Mesothelial cell of epicardium (in vitro differentiated cells): ENCODE measurements around the gene SHROOM3. TPM values are rescaled to one million over a fixed set of nuclear protein-coding genes. Genes with fewer than 3 reads are reported as not detected.
"Not testable (repeated sequence)": the region's sequence is repeated elsewhere in the genome, so short reads cannot be mapped to it uniquely, and the experiment has no call there.

Experiments used
- DNase-seq, 2 experiments: peaks; one replicate each; pipeline ENCODE4 v3.0.0; 2021; ENCODE audit warnings: low spot score in 2 of 2; ENCODE audit not compliant: unreplicated experiment in 2 of 2
- H3K27ac Mint-ChIP-seq: 2 replicates; pipeline ENCODE4 v1.8.0; 2021; ENCODE audit warnings: mixed read lengths
- H3K27me3 Mint-ChIP-seq: 2 replicates; pipeline ENCODE4 v1.8.0; 2021; ENCODE audit warnings: low read depth, mixed read lengths
- H3K36me3 Mint-ChIP-seq: 2 replicates; pipeline ENCODE4 v1.8.0; 2021; ENCODE audit warnings: mixed read lengths
- H3K4me1 Mint-ChIP-seq: 2 replicates; pipeline ENCODE4 v1.8.0; 2021; ENCODE audit warnings: mixed read lengths
- H3K4me3 Mint-ChIP-seq: 2 replicates; pipeline ENCODE4 v1.8.0; 2021; ENCODE audit warnings: mild to moderate bottlenecking, moderate library complexity, mixed read lengths
- H3K9me3 Mint-ChIP-seq: 2 replicates; pipeline ENCODE4 v1.8.0; 2021; ENCODE audit warnings: mixed read lengths
- total RNA-seq: library from RNA; stranded (reverse); gene quantifications from 3 replicates; pipeline ENCODE4 v1.2.1, GENCODE V29; 2021
- TF ChIP-seq, protein P1 (sequence below): fragments of 200-600 bp; sonication (generic); IDR thresholded peaks from one replicate; pipeline ENCODE4 v1.5.0; 2021; ENCODE audit warnings: antibody characterized with exemption; ENCODE audit not compliant: unreplicated experiment

The SHROOM3 gene
- total RNA-seq, 1 donor from 2014 or later, result 62.7 TPM

DNA sequence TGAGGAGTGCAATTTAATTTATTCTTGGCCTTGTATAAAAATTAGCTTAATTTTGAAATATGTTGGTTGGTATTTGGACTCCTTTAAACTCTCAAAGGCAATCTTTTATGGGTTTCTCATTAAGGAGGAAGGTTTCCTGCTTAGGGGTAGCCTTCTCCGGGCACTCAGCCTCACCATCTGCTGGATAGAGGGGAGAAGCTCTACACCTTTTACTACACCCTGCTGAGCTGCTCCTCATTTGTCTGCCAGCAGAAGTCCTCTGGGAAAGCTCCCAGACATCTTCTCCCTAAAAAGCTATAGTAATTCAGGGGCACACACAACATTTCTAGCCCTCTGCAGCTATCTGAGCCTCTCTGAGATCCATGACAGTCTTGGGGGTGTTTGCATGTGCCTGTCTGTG lies 283.8 kb downstream of the SHROOM3 start:
- TF ChIP-seq, protein P1, sequence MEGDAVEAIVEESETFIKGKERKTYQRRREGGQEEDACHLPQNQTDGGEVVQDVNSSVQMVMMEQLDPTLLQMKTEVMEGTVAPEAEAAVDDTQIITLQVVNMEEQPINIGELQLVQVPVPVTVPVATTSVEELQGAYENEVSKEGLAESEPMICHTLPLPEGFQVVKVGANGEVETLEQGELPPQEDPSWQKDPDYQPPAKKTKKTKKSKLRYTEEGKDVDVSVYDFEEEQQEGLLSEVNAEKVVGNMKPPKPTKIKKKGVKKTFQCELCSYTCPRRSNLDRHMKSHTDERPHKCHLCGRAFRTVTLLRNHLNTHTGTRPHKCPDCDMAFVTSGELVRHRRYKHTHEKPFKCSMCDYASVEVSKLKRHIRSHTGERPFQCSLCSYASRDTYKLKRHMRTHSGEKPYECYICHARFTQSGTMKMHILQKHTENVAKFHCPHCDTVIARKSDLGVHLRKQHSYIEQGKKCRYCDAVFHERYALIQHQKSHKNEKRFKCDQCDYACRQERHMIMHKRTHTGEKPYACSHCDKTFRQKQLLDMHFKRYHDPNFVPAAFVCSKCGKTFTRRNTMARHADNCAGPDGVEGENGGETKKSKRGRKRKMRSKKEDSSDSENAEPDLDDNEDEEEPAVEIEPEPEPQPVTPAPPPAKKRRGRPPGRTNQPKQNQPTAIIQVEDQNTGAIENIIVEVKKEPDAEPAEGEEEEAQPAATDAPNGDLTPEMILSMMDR, result no peak
- Mint-ChIP-seq H3K4me3 (no peak overlapping the region), H3K9me3 (peaks cover 9% of the 10 kb centered on the region), H3K27ac (peak overlapping the region; percentile 32), H3K4me1 (peaks cover 38% of the 10 kb centered on the region), H3K36me3 (peaks cover 19% of the 10 kb centered on the region), H3K27me3 (no peaks in the 10 kb centered on the region)
- DNase-seq, result no peak

DNA sequence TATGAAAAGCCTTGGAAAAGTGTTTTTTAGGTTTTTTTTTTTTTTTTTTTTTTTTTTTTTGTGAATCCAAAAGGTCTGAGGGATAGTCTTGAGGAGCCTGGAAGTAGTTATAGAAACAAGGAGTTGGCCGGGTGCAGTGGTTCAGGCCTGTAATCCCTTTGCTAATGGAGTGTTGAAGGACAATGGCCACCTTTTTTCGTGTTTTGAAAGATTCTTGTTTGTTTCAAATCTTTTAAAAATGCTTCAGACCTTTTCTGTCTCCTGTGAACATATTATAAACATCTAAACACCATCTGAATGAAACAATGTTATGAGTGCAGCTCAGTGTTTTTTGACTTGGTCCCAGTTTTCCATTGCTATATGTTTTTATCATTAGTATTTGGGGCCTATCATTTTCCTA lies 285.1 kb downstream of the SHROOM3 start:
- Mint-ChIP-seq H3K4me1 (peaks cover 50% of the 10 kb centered on the region), H3K36me3 (peaks cover 17% of the 10 kb centered on the region), H3K27ac (peak overlapping the region; percentile 31), H3K4me3 (no peak overlapping the region), H3K27me3 (no peaks in the 10 kb centered on the region), H3K9me3 (peaks cover 9% of the 10 kb centered on the region)
- TF ChIP-seq, protein P1, result no peak
- no peak for DNase-seq

DNA sequence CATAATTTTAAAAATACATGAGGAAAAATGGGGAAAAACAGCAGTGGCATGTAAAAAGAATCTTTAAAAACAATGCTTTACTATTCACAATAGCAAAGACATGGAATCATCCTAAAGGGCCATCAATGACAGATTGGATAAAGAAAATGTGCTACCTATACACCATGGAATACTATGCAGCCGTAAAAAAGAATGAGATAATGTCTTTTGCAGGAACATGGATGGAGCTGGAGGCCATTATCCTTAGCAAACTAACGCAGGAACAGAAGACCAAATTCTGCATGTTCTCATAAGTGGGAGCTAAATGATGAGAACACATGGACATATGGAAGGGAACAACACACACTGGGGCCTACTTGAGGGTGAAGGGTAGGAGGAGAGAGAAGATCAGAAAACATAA lies 287.1 kb downstream of the SHROOM3 start:
- Mint-ChIP-seq H3K36me3 (peaks cover 13% of the 10 kb centered on the region), H3K4me1 (peaks cover 56% of the 10 kb centered on the region)
- H3K27ac Mint-ChIP-seq, DNase-seq, H3K9me3 Mint-ChIP-seq, H3K4me3 Mint-ChIP-seq, H3K27me3 Mint-ChIP-seq: not testable (repeated sequence)

DNA sequence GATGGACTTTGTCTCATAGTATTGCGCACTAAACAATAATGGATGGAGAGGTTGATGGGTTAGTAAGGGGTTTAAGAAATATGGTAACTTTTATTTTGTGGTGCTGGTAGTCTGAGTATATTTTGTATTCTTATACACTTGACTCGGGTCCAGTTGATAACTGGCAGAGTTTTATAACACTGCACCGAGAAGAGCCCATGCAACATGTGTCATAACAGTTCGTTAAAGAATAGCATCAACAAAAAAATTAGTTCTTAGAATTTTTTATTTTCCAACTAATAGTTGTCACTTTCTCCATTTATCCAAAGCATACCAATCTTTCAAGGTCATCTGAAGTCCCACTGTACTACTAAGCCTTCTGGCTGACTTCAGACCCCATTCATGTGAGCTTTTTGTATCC lies 287.8 kb downstream of the SHROOM3 start:
- TF ChIP-seq, protein P1, result no peak
- Mint-ChIP-seq H3K9me3 (peaks cover 4% of the 10 kb centered on the region), H3K36me3 (peaks cover 11% of the 10 kb centered on the region), H3K27me3 (no peaks in the 10 kb centered on the region), H3K4me3 (no peak overlapping the region), H3K27ac (peak overlapping the region; percentile 88), H3K4me1 (peaks cover 53% of the 10 kb centered on the region)
- no peak for DNase-seq

DNA sequence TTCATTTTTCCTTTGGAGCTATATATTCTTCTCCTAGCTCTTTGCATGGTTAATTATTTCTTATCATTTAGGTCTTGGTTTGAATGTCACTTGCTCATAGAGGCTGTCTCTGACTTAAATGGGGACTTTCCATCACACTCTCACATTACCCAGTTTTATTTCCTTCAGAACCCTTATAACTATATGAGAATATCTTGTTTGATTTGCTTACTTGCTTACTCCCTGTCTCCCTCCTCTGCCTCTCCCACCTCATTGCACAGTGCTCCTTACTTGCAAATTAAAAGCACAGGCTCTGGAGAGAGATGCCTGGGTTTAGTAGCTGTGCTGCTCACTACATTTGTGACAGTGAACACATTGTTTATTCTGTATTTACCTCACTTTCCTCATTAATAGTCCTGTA lies 288.3 kb downstream of the SHROOM3 start:
- Mint-ChIP-seq H3K36me3 (peaks cover 14% of the 10 kb centered on the region), H3K27me3 (no peaks in the 10 kb centered on the region), H3K9me3 (peaks cover 4% of the 10 kb centered on the region), H3K4me1 (peaks cover 49% of the 10 kb centered on the region), H3K27ac (peak overlapping the region; percentile 88), H3K4me3 (no peak overlapping the region)
- TF ChIP-seq, protein P1, result no peak
- no peak for DNase-seq

DNA sequence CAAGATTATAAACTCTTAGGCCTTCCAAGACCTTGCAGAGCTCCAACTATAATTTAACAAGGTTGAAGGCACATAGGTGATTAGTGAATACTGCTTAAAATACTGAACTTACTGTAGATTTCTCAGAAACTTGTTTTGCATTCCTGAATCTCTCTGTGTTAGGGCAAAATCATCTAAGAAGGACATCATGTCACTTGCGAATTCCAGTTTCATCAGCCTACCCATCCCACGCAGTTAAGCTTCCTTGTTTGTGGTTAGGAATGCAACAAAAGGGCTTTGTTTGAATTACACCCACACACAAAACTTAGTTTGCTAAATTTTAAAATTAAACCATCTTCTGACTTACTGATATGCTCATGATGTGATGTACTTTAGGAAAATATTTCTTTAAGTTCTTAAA lies 288.9 kb downstream of the SHROOM3 start:
- Mint-ChIP-seq H3K4me1 (peaks cover 45% of the 10 kb centered on the region), H3K4me3 (no peak overlapping the region)

More for the DNA sequence above, 288.9 kb downstream of the SHROOM3 start:
- peak overlapping the region; percentile 88 for H3K27ac Mint-ChIP-seq
- TF ChIP-seq, protein P1, result no peak
- peaks cover 19% of the 10 kb centered on the region for H3K36me3 Mint-ChIP-seq
- no peaks in the 10 kb centered on the region for H3K27me3 Mint-ChIP-seq
- DNase-seq, result no peak
- H3K9me3 Mint-ChIP-seq, result peaks cover 4% of the 10 kb centered on the region
